D721Med (cell line): ENCODE results near the gene PCDHB1.

Experiments
- DNase-seq: peaks from one replicate; pipeline ENCODE4 v3.0.0; 2011; ENCODE audit warnings: low spot score; ENCODE audit not compliant: insufficient read length
- FAIRE-seq: peaks from 2 replicates; lab custom pipeline; 2011; peaks lifted over from hg19 to GRCh38; lab: Jason Lieb, UNC
- TF ChIP-seq, protein P1 (sequence below): IDR thresholded peaks from 2 replicates; pipeline ENCODE4 v1.5.1; 2012; ENCODE audit warnings: mild to moderate bottlenecking, control low read depth; ENCODE audit not compliant: insufficient read depth; ENCODE audit errors: missing control alignments

The PCDHB1 gene, protein sequence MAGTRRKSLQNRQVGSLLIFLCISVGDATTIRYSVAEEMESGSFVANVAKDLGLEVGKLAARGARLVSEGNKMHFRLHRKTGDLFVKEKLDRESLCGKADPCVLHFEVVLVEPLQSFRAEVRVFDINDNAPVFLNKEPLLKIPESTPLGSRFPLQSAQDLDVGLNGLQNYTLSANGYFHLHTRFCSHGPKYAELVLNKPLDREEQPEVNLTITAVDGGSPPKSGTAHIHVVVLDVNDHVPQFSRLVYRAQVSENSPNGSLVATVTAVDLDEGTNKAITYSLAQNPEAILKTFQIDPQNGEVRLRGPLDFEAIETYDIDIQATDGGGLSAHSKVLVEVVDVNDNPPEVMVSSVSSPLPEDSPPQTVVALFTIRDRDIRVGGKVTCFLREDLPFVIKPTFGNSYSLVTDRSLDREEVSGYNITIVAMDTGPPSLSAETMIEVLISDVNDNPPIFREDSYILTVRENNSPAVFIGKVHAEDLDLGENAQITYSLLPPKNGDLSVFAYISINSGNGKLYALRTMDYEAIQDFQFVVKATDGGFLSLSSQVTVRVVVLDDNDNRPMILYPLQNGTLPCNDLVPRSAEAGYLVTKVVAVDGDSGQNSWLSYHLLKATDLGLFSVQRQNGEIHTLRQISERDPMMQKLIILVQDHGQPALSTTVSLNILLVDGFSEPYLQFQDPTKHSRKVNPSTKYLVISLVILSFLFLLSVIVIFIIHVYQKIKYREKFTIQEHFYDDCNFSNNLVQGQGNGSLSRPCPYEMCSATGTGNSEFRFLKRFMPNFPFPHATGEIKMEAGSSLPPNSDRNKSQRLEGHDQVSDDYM

DNA sequence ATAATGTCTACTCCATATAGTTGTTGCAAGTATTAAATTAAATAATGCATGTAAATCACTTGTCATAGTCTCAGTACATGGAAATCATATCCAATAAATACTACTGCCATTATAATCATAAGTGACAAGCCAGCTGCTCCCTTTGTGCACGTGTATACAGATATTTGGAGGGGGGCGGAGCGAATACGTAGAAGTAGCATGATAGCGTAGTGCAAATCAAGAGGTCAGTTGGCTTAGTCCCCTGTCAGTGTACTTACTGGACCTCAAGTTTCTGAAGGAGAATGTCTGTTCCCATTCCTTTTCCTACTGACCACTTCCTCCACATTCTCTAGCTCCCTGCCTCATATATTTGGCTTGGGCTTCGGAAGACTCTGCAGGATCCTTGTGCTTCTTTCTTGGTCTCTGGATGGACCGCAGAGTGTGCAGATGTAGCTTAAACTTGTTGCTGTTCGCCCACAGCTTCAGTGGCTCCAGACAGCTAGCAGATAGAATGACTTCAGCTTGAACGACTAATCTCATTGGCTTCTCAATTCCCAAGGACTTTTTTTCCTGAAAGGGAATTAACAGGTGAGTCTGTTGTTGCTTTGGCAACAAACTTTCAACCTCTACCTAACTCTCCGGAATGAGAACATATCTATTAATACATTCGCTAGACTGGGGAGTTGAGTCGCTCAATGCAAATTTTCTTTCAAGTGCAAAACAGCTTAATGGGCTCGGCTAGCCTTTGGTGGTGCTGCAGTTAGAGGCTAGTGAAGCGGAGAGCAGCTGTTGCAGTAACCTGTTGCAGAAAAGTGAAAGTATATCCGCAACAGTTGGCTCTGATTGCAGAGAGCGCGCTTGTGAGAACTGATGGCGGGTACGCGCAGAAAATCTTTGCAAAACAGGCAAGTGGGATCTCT is at the start of gene PCDHB1:
TSS of gene PCDHB1 (plus strand) at position 753 of the 899 bp plus-strand sequence. CDS start at position 850, 97 bp downstream.
- TF ChIP-seq, protein P1, sequence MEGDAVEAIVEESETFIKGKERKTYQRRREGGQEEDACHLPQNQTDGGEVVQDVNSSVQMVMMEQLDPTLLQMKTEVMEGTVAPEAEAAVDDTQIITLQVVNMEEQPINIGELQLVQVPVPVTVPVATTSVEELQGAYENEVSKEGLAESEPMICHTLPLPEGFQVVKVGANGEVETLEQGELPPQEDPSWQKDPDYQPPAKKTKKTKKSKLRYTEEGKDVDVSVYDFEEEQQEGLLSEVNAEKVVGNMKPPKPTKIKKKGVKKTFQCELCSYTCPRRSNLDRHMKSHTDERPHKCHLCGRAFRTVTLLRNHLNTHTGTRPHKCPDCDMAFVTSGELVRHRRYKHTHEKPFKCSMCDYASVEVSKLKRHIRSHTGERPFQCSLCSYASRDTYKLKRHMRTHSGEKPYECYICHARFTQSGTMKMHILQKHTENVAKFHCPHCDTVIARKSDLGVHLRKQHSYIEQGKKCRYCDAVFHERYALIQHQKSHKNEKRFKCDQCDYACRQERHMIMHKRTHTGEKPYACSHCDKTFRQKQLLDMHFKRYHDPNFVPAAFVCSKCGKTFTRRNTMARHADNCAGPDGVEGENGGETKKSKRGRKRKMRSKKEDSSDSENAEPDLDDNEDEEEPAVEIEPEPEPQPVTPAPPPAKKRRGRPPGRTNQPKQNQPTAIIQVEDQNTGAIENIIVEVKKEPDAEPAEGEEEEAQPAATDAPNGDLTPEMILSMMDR, result no peak
- no peak for DNase-seq
- no peak for FAIRE-seq

DNA sequence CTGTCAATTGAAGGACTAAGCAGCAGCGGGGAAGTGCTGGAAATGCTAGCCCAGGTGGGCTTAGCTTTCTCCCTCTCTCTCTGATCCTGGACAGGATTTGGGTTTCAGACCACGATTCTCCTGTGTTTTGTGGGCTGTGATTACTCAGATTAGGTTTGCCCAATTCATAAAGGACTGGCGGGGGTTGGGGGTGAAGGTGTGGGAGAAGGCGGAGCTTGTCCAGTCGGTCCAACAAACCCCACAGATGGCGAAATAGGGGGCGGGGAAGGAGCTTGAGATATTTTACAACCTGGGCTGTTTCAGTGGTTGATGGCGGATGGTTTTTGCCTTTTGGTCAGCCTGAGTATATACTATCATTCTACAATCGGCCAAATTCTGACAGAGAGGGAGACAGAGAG is 49.7 kb upstream of the PCDHB1 start:
- FAIRE-seq, result no peak
- TF ChIP-seq, protein P1, result no peak
- no peak for DNase-seq

DNA sequence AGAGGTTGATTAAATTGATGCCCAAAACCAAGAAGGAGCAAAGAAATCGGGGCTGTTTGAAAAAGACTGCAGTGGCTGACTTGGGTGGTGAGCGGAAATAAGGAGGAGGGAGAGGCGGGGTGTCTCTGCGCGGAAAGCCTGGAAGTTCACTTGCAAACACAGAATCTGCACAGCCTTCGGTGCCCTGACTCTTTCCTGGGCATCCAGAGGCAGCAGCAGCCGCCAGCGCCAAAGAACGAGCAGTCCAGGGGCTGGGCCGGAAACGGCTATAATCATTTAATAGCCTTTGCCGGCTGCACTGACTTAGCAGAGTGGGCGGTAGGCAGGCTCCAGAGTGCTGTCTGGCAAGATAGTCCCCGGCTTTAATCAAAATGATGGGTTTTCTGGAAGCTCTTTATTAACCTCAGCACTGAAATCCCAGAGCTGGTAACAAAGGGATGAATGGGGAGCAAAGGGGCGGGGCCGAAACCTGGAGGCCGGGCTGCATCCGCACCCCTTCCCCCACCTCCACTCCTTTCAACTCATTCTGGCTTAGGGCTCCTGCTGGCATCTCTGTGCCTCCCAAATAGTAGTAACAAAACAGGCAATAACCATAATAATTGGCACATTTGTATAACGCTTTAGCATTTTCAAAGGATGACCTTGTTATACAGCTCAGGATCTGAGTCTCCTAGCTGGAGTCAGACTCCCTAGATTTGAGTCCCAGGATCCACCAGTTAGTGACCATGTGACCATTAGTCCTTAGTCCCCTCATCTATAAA is 49.1 kb upstream of the PCDHB1 start:
- peak; percentile 43 for DNase-seq
- FAIRE-seq, result peak; percentile 71
- TF ChIP-seq, protein P1, result no peak

DNA sequence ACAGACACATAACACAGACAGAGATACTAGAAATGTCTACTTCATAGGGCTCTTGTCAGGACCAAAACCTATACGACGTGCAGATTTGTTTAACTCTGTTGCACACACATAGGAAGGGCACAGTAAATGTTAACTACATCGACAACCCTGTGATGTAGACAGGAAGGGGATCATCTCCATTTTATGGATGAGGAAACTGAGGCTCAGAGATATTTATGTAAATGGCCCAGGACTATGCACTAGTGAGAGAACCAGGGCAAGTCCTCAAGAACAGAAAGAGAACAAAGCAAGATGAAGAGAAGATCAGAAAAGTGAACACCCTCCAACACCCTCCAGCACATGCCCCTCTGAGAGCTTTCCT is 48.6 kb upstream of the PCDHB1 start:
- TF ChIP-seq, protein P1, result no peak
- no peak for DNase-seq
- FAIRE-seq, result no peak

DNA sequence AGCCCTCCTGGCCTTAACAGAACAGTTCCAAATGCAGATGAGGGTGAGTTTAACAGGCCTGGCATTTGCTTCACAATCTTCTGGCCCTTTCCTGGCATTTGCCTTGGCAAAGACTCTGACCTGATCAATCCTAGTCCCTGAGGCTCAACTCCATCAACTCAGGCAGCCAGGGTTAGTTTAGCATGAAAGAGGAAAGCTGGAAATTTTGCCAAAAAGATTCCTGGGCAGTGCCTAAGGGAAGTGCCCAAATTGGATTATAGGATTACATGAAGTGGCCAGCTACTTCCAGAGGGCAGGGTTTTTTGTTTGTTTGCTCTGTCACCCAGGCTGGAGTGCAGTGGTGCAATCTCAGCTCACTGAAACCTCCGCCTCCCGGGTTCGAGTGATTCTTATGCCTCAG is 48.1 kb upstream of the PCDHB1 start:
- no peak for DNase-seq
- TF ChIP-seq, protein P1, result no peak
- no peak for FAIRE-seq
